ENCODE results near the gene AVEN. TPM values are rescaled to one million over a fixed set of nuclear protein-coding genes. Genes with fewer than 3 reads are reported as not detected.
"Not testable (repeated sequence)": the region's sequence is repeated elsewhere in the genome, so short reads cannot be mapped to it uniquely, and the experiment has no call there.

The AVEN gene
- total RNA-seq, 1 donor from 2014 or later, result 8.9 TPM

DNA sequence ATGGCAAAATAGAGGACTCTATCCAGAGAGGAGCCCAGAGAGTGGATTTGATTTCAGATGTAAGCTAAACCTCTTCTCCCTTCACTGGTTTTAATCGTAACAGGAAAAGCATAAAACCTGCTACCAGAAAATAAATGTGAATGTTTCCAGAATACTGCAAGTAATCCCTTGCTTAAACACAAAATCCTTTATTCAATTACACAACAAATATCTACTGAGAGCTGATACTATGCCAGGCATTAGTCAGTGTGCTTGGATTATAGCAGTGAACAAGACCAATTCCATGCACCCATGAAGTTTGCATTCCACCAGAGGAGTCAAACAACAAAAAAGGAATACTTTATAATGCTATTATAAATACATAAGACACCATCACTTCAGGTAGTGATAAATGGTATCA lies 15.1 kb downstream of the AVEN start:
- ATAC-seq (no peak), DNase-seq (no peak)
- no peaks in the 10 kb centered on the region for H3K27me3 ChIP-seq (ENCODE audit: low read depth)
- TF ChIP-seq, protein P1, sequence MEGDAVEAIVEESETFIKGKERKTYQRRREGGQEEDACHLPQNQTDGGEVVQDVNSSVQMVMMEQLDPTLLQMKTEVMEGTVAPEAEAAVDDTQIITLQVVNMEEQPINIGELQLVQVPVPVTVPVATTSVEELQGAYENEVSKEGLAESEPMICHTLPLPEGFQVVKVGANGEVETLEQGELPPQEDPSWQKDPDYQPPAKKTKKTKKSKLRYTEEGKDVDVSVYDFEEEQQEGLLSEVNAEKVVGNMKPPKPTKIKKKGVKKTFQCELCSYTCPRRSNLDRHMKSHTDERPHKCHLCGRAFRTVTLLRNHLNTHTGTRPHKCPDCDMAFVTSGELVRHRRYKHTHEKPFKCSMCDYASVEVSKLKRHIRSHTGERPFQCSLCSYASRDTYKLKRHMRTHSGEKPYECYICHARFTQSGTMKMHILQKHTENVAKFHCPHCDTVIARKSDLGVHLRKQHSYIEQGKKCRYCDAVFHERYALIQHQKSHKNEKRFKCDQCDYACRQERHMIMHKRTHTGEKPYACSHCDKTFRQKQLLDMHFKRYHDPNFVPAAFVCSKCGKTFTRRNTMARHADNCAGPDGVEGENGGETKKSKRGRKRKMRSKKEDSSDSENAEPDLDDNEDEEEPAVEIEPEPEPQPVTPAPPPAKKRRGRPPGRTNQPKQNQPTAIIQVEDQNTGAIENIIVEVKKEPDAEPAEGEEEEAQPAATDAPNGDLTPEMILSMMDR (IDR thresholded peaks at IDR 0.05), result no peak
- H3K4me1 ChIP-seq, result no peaks in the 10 kb centered on the region
- intact Hi-C loops (cut with DNase I), result no loop called here
- H3K36me3 ChIP-seq, result no peaks in the 10 kb centered on the region
- H3K4me3 ChIP-seq, result no peak overlapping the region
- H3K9me3 ChIP-seq, result peaks cover 5% of the 10 kb centered on the region
- H3K27ac ChIP-seq, result no peak overlapping the region

DNA sequence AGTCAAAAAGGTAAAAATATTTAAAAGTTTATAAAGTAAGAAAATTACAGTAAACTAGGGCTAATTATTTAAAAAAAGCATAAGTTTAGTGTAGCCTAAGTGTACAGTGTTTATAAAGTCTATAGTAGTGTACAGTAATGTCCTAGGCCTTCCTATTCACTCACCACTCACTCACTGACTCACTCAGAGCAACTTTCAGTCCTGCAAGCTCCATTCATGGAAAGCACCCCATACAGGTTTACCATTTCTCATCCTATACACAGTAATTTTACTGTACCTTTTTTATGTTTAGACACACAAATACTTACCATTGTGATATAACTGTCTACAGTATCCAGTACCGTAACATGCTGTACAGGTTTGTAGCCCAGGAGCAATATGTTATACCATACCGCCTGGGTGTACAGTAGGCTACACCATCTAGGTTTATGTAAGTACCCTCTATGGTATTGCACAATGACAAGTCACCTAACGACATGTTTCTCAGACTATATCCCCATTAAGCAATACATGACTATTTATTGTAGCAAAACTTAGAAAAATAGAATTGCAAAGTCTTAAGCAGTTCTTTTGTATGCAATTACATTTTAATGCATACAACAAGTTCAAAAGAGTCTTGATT lies 19.5 kb downstream of the AVEN start:
- ATAC-seq (no peak), DNase-seq (no peak)
- Histone ChIP-seq H3K4me3 (no peak overlapping the region), H3K9me3 (no peaks in the 10 kb centered on the region), H3K27ac (no peak overlapping the region), H3K4me1 (no peaks in the 10 kb centered on the region), H3K36me3 (peaks cover 4% of the 10 kb centered on the region), H3K27me3 (ENCODE audit: low read depth) (no peaks in the 10 kb centered on the region)
- intact Hi-C loops (cut with DNase I), result no loop called here
- TF ChIP-seq, protein P1 (IDR thresholded peaks at IDR 0.05), result no peak

DNA sequence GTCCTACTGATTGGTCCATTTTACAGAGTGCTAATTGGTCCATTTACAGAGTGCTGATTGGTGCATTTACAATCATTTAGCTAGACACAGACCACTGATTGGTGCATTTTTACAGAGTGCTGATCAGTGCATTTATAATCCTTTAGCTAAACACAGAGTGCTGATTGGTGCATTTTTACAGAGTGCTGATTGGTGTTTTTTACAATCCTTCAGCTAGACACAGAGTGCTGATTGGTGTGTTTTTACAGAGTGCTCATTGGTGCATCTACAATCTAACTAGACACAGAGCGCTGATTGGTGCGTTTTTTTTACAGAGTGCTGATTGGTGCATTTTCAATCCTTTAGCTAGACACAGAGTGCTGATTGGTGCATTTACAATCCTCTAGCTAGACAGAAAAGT lies 20.3 kb downstream of the AVEN start:
- intact Hi-C loops (cut with DNase I); DNase-seq; H3K4me1 ChIP-seq; H3K27ac ChIP-seq; H3K4me3 ChIP-seq; H3K36me3 ChIP-seq; H3K9me3 ChIP-seq; H3K27me3 ChIP-seq (ENCODE audit: low read depth); ATAC-seq: not testable (repeated sequence)

DNA sequence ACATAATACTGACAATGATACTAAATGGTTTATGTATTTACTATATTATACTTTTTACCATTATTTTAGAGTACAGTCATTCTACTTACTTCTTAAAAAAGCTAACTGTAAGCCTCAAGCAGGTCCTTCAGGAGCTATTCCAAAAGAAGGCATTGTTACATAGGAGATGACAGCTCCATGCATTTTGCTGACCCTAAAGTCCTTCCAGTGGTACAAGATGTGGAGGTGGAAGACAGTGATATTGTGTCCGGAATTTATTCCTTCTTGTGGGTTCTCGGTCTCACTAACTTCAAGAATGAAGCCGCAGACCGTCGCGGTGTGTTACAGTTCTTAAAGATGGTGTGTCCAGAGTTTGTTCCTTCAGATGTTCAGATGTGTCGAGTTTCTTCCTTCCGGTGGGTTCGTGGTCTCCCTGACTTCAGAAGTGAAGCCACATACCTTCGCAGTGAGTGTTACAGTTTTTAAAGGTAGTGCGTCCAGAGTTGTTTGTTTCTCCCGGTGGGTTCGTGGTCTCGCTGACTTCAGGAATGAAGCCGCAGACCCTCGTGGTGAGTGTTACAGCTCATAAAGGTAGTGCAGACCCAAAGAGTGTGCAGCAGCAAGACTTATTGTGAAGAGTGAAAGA lies 20.9 kb downstream of the AVEN start:
- H3K27me3 ChIP-seq (ENCODE audit: low read depth), result no peaks in the 10 kb centered on the region
- H3K4me1 ChIP-seq, result no peaks in the 10 kb centered on the region
- no peak for ATAC-seq
- no peak overlapping the region for H3K27ac ChIP-seq
- TF ChIP-seq, protein P1 (IDR thresholded peaks at IDR 0.05), result no peak
- no peak for DNase-seq
- H3K36me3 ChIP-seq, result peaks cover 4% of the 10 kb centered on the region
- H3K9me3 ChIP-seq, result no peaks in the 10 kb centered on the region
- intact Hi-C loops (cut with DNase I), result no loop called here
- H3K4me3 ChIP-seq, result no peak overlapping the region

DNA sequence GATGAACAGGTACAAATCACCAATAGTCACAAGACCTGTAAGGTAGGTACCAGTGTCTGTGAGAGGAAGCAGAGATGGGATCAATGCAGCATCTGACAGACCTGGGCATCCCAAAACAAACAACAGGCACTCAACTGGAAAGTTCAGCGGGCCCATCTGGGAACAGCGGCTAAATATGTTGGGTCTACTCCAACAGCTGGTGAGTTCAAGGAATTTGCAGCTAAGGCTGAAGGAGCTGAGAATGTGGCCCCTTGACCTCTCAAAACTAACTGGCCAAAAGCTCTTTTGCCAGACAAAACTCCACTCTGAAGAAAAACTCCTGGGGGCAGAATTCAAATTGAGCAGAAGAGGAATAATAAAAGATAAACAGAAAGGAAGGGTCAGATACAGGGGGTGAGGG lies 24.4 kb downstream of the AVEN start:
- H3K4me1 ChIP-seq, result no peaks in the 10 kb centered on the region
- H3K27me3 ChIP-seq (ENCODE audit: low read depth), result no peaks in the 10 kb centered on the region
- TF ChIP-seq, protein P1 (IDR thresholded peaks at IDR 0.05), result no peak
- H3K9me3 ChIP-seq, result no peaks in the 10 kb centered on the region
- no peak overlapping the region for H3K27ac ChIP-seq
- DNase-seq, result no peak
- intact Hi-C loops (cut with DNase I), result no loop called here
- H3K4me3 ChIP-seq, result no peak overlapping the region
- no peak for ATAC-seq
- peaks cover 4% of the 10 kb centered on the region for H3K36me3 ChIP-seq

DNA sequence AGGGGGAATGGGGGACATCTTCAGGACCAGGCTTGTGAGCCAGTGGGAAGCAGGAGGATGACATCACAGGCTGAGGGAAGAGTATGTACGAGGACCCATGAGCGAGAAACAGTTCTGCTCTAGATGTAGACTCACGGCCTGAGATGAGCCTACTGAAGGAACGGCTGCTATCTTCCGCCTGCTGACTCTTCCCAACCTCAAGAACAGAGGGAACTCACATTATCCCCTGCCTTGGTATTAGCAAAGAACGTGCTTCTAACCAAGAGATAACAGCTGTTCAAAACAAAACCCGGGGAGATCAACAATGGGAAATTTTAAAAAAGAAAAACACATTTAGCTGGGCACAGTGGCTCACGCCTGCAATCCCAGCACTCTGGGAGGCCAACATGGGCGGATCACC lies 25.3 kb downstream of the AVEN start:
- Histone ChIP-seq H3K36me3 (peaks cover 4% of the 10 kb centered on the region), H3K27me3 (ENCODE audit: low read depth) (no peaks in the 10 kb centered on the region), H3K4me3 (no peak overlapping the region), H3K9me3 (no peaks in the 10 kb centered on the region), H3K4me1 (no peaks in the 10 kb centered on the region), H3K27ac (no peak overlapping the region)
- ATAC-seq, result no peak
- TF ChIP-seq, protein P1 (IDR thresholded peaks at IDR 0.05), result no peak
- intact Hi-C loops (cut with DNase I), result no loop called here
- DNase-seq, result no peak

All from lower lobe of right lung (tissue), 2 donors.